Ishikawa (cell line): ENCODE data around the gene EP400.
A peak's percentile ranks its signal among the peaks of the same experiment; 100 is the strongest.

ENCODE experiments used
- EGR1 ChIP-seq: IDR thresholded peaks from 2 replicates; pipeline ENCODE4 v1.6.1; 2012
- NFIC ChIP-seq: IDR thresholded peaks from 2 replicates; pipeline ENCODE4 v1.6.1; 2012
- RAD21 ChIP-seq: IDR thresholded peaks from 2 replicates; pipeline ENCODE4 v1.6.1; 2012; ENCODE audit warnings: low read depth
- TEAD4 ChIP-seq: IDR thresholded peaks from 2 replicates; pipeline ENCODE4 v1.6.1; 2012
- YY1 ChIP-seq: IDR thresholded peaks from 2 replicates; pipeline ENCODE4 v1.6.1; 2012; ENCODE audit warnings: low read depth

- peak; percentile 57 for TF ChIP-seq TEAD4
- no peak for TF ChIP-seq EGR1
- TF ChIP-seq NFIC: no peak
- TF ChIP-seq YY1: no peak
- TF ChIP-seq RAD21: no peak
Observed at GRCh38 chr12:131990066-131990979, 40.6 kb downstream of the EP400 start.
